GOT3 (cell line): ENCODE data around the gene DGCR2.
"Not testable (repeated sequence)": the region's sequence is repeated elsewhere in the genome, so short reads cannot be mapped to it uniquely, and the experiment has no call there.

Experiments used
- DNase-seq: peaks from one replicate; lab custom pipeline; 2025; ENCODE audit warnings: mixed read lengths; lab: John Stamatoyannopoulos, UW

DGCR2 gene

GRCh38 chr22:19060356-19061009, 61.7 kb downstream of the DGCR2 start:
- DNase-seq: no peak

GRCh38 chr22:19059481-19060278, 62.5 kb downstream of the DGCR2 start:
- no peak for DNase-seq

- no peak for DNase-seq
These were observed 63.3 kb downstream of the DGCR2 start for GRCh38 chr22:19058713-19059451.

GRCh38 chr22:19057999-19058491, 64.2 kb downstream of the DGCR2 start:
- no peak for DNase-seq

- DNase-seq: no peak
These were observed 64.7 kb downstream of the DGCR2 start for GRCh38 chr22:19057539-19057938.

GRCh38 chr22:19056951-19057401, 65.2 kb downstream of the DGCR2 start:
- DNase-seq: no peak

GRCh38 chr22:19055801-19056200, 66.4 kb downstream of the DGCR2 start:
- no peak for DNase-seq

GRCh38 chr22:19052941-19053541, 69.2 kb downstream of the DGCR2 start:
- DNase-seq: no peak

GRCh38 chr22:19051381-19052072, 70.7 kb downstream of the DGCR2 start:
- DNase-seq: no peak

- not testable (repeated sequence) for DNase-seq
These were observed 71.4 kb downstream of the DGCR2 start for GRCh38 chr22:19050847-19051246.

- DNase-seq: no peak
These were observed 72.1 kb downstream of the DGCR2 start for GRCh38 chr22:19050117-19050516.

- no peak for DNase-seq
These were observed 73.7 kb downstream of the DGCR2 start for GRCh38 chr22:19048531-19048930.

- DNase-seq: no peak
These were observed 74.2 kb downstream of the DGCR2 start for GRCh38 chr22:19047993-19048392.

- no peak for DNase-seq
These were observed 75.2 kb downstream of the DGCR2 start for GRCh38 chr22:19046719-19047609.

- DNase-seq: no peak
These were observed 75.9 kb downstream of the DGCR2 start for GRCh38 chr22:19046287-19046686.

GRCh38 chr22:19045094-19045493, 77.1 kb downstream of the DGCR2 start:
- no peak for DNase-seq

GRCh38 chr22:19044381-19044780, 77.8 kb downstream of the DGCR2 start:
- DNase-seq: no peak

GRCh38 chr22:19043121-19044085, 78.8 kb downstream of the DGCR2 start:
- DNase-seq: no peak
